Measurements from ENCODE around the gene ARL6IP5.

The ARL6IP5 gene

GRCh38 chr3:69092030-69092516 is 7.3 kb downstream of the ARL6IP5 start:
- H3K36me3 ChIP-seq (ENCODE audit: insufficient read depth, low read length), result peaks cover 16% of the 10 kb centered on the region
- no peak overlapping the region for H3K4me3 ChIP-seq (ENCODE audit: low read length)
- no peaks in the 10 kb centered on the region for H3K9me3 ChIP-seq (ENCODE audit: low read length)
- no peak overlapping the region for H2AFZ ChIP-seq (ENCODE audit: low read depth, low read length)
- peaks cover 24% of the 10 kb centered on the region for H3K4me1 ChIP-seq (ENCODE audit: insufficient read depth, low read length)
- H3K27me3 ChIP-seq (ENCODE audit: insufficient read depth, low read length), result no peaks in the 10 kb centered on the region

- H3K27me3 ChIP-seq (ENCODE audit: insufficient read depth, low read length), result no peaks in the 10 kb centered on the region
- H2AFZ ChIP-seq (ENCODE audit: low read depth, low read length), result no peak overlapping the region
- H3K36me3 ChIP-seq (ENCODE audit: insufficient read depth, low read length), result peaks cover 16% of the 10 kb centered on the region
- peaks cover 2% of the 10 kb centered on the region for H3K9me3 ChIP-seq (ENCODE audit: low read length)
- H3K4me3 ChIP-seq (ENCODE audit: low read length), result no peak overlapping the region
- H3K4me1 ChIP-seq (ENCODE audit: insufficient read depth, low read length), result peaks cover 12% of the 10 kb centered on the region
Observed at GRCh38 chr3:69094467-69095205, 9.9 kb downstream of the ARL6IP5 start.

- H3K9me3 ChIP-seq (ENCODE audit: low read length), result peaks cover 2% of the 10 kb centered on the region
- H3K4me3 ChIP-seq (ENCODE audit: low read length), result no peak overlapping the region
- H3K27me3 ChIP-seq (ENCODE audit: insufficient read depth, low read length), result no peaks in the 10 kb centered on the region
- H3K36me3 ChIP-seq (ENCODE audit: insufficient read depth, low read length), result peaks cover 10% of the 10 kb centered on the region
- H2AFZ ChIP-seq (ENCODE audit: low read depth, low read length), result no peak overlapping the region
- peaks cover 12% of the 10 kb centered on the region for H3K4me1 ChIP-seq (ENCODE audit: insufficient read depth, low read length)
Observed at GRCh38 chr3:69095636-69096035, 10.9 kb downstream of the ARL6IP5 start.

GRCh38 chr3:69096299-69096698 is 11.6 kb downstream of the ARL6IP5 start:
- peaks cover 12% of the 10 kb centered on the region for H3K4me1 ChIP-seq (ENCODE audit: insufficient read depth, low read length)
- no peak overlapping the region for H2AFZ ChIP-seq (ENCODE audit: low read depth, low read length)
- no peak overlapping the region for H3K4me3 ChIP-seq (ENCODE audit: low read length)
- peaks cover 2% of the 10 kb centered on the region for H3K9me3 ChIP-seq (ENCODE audit: low read length)
- H3K36me3 ChIP-seq (ENCODE audit: insufficient read depth, low read length), result peaks cover 12% of the 10 kb centered on the region
- H3K27me3 ChIP-seq (ENCODE audit: insufficient read depth, low read length), result no peaks in the 10 kb centered on the region

GRCh38 chr3:69097407-69098086 is 12.8 kb downstream of the ARL6IP5 start:
- H3K4me3 ChIP-seq (ENCODE audit: low read length), result no peak overlapping the region
- peaks cover 22% of the 10 kb centered on the region for H3K36me3 ChIP-seq (ENCODE audit: insufficient read depth, low read length)

GRCh38 chr3:69099576-69099975 is 14.8 kb downstream of the ARL6IP5 start:
- no peak overlapping the region for H3K4me3 ChIP-seq (ENCODE audit: low read length)
- H3K9me3 ChIP-seq (ENCODE audit: low read length), result peaks cover 2% of the 10 kb centered on the region
- no peaks in the 10 kb centered on the region for H3K27me3 ChIP-seq (ENCODE audit: insufficient read depth, low read length)
- no peaks in the 10 kb centered on the region for H3K4me1 ChIP-seq (ENCODE audit: insufficient read depth, low read length)
- H2AFZ ChIP-seq (ENCODE audit: low read depth, low read length), result no peak overlapping the region
- peaks cover 33% of the 10 kb centered on the region for H3K36me3 ChIP-seq (ENCODE audit: insufficient read depth, low read length)

More at GRCh38 chr3:69097407-69098086, 12.8 kb downstream of the ARL6IP5 start:
- peaks cover under 1% of the 10 kb centered on the region for H3K4me1 ChIP-seq (ENCODE audit: insufficient read depth, low read length)
- peaks cover 2% of the 10 kb centered on the region for H3K9me3 ChIP-seq (ENCODE audit: low read length)
- no peaks in the 10 kb centered on the region for H3K27me3 ChIP-seq (ENCODE audit: insufficient read depth, low read length)
- H2AFZ ChIP-seq (ENCODE audit: low read depth, low read length), result no peak overlapping the region

GRCh38 chr3:69102384-69102783 is 17.6 kb downstream of the ARL6IP5 start:
- Histone ChIP-seq H3K4me1 (ENCODE audit: insufficient read depth, low read length) (no peaks in the 10 kb centered on the region), H3K27me3 (ENCODE audit: insufficient read depth, low read length) (no peaks in the 10 kb centered on the region), H2AFZ (ENCODE audit: low read depth, low read length) (no peak overlapping the region), H3K4me3 (ENCODE audit: low read length) (no peak overlapping the region), H3K9me3 (ENCODE audit: low read length) (peaks cover 2% of the 10 kb centered on the region), H3K36me3 (ENCODE audit: insufficient read depth, low read length) (peaks cover 34% of the 10 kb centered on the region)

GRCh38 chr3:69103123-69103522 is 18.4 kb downstream of the ARL6IP5 start:
- peaks cover 34% of the 10 kb centered on the region for H3K36me3 ChIP-seq (ENCODE audit: insufficient read depth, low read length)
- H2AFZ ChIP-seq (ENCODE audit: low read depth, low read length), result no peak overlapping the region
- H3K27me3 ChIP-seq (ENCODE audit: insufficient read depth, low read length), result no peaks in the 10 kb centered on the region
- H3K9me3 ChIP-seq (ENCODE audit: low read length), result no peaks in the 10 kb centered on the region
- H3K4me3 ChIP-seq (ENCODE audit: low read length), result no peak overlapping the region
- no peaks in the 10 kb centered on the region for H3K4me1 ChIP-seq (ENCODE audit: insufficient read depth, low read length)

- no peaks in the 10 kb centered on the region for H3K27me3 ChIP-seq (ENCODE audit: insufficient read depth, low read length)
- no peak overlapping the region for H3K4me3 ChIP-seq (ENCODE audit: low read length)
- H3K9me3 ChIP-seq (ENCODE audit: low read length), result no peaks in the 10 kb centered on the region
- H2AFZ ChIP-seq (ENCODE audit: low read depth, low read length), result no peak overlapping the region
- peaks cover 34% of the 10 kb centered on the region for H3K36me3 ChIP-seq (ENCODE audit: insufficient read depth, low read length)
- H3K4me1 ChIP-seq (ENCODE audit: insufficient read depth, low read length), result no peaks in the 10 kb centered on the region
Observed at GRCh38 chr3:69104586-69104985, 19.8 kb downstream of the ARL6IP5 start.

GRCh38 chr3:69105320-69105719 is 20.6 kb downstream of the ARL6IP5 start:
- H2AFZ ChIP-seq (ENCODE audit: low read depth, low read length), result no peak overlapping the region
- H3K27me3 ChIP-seq (ENCODE audit: insufficient read depth, low read length), result no peaks in the 10 kb centered on the region
- H3K4me1 ChIP-seq (ENCODE audit: insufficient read depth, low read length), result no peaks in the 10 kb centered on the region
- H3K4me3 ChIP-seq (ENCODE audit: low read length), result no peak overlapping the region
- no peaks in the 10 kb centered on the region for H3K9me3 ChIP-seq (ENCODE audit: low read length)
- peaks cover 34% of the 10 kb centered on the region for H3K36me3 ChIP-seq (ENCODE audit: insufficient read depth, low read length)

GRCh38 chr3:69107841-69108240 is 23.1 kb downstream of the ARL6IP5 start:
- Histone ChIP-seq H3K36me3 (ENCODE audit: insufficient read depth, low read length) (peaks cover 21% of the 10 kb centered on the region), H3K27me3 (ENCODE audit: insufficient read depth, low read length) (no peaks in the 10 kb centered on the region), H3K4me1 (ENCODE audit: insufficient read depth, low read length) (no peaks in the 10 kb centered on the region), H2AFZ (ENCODE audit: low read depth, low read length) (no peak overlapping the region), H3K4me3 (ENCODE audit: low read length) (no peak overlapping the region), H3K9me3 (ENCODE audit: low read length) (no peaks in the 10 kb centered on the region)

- H3K36me3 ChIP-seq (ENCODE audit: insufficient read depth, low read length), result peaks cover 12% of the 10 kb centered on the region
- no peaks in the 10 kb centered on the region for H3K9me3 ChIP-seq (ENCODE audit: low read length)
- H3K27me3 ChIP-seq (ENCODE audit: insufficient read depth, low read length), result no peaks in the 10 kb centered on the region
- no peaks in the 10 kb centered on the region for H3K4me1 ChIP-seq (ENCODE audit: insufficient read depth, low read length)
- no peak overlapping the region for H2AFZ ChIP-seq (ENCODE audit: low read depth, low read length)
- H3K4me3 ChIP-seq (ENCODE audit: low read length), result no peak overlapping the region
Observed at GRCh38 chr3:69108811-69109210, 24.1 kb downstream of the ARL6IP5 start.

- no peak overlapping the region for H3K4me3 ChIP-seq (ENCODE audit: low read length)
- H3K4me1 ChIP-seq (ENCODE audit: insufficient read depth, low read length), result no peaks in the 10 kb centered on the region
- H2AFZ ChIP-seq (ENCODE audit: low read depth, low read length), result no peak overlapping the region
- no peaks in the 10 kb centered on the region for H3K9me3 ChIP-seq (ENCODE audit: low read length)
- no peaks in the 10 kb centered on the region for H3K36me3 ChIP-seq (ENCODE audit: insufficient read depth, low read length)
- H3K27me3 ChIP-seq (ENCODE audit: insufficient read depth, low read length), result no peaks in the 10 kb centered on the region
Observed at GRCh38 chr3:69110941-69111546, 26.3 kb downstream of the ARL6IP5 start.

All from neuron (in vitro differentiated cells).